Stimulated activated CD8-positive, alpha-beta memory T cell treated with anti-CD3 and anti-CD28 coated beads, Interleukin-15, amount 100 ng/mL, for 4 hours (primary cell): Measurements from ENCODE around the gene BAHCC1.

ENCODE experiments used
- DNase-seq, 2 donors: peaks; one replicate each; pipeline ENCODE4 v3.0.0-alpha.2; 2020; ENCODE audit warnings: low read depth in 2 of 2

BAHCC1 gene

DNA sequence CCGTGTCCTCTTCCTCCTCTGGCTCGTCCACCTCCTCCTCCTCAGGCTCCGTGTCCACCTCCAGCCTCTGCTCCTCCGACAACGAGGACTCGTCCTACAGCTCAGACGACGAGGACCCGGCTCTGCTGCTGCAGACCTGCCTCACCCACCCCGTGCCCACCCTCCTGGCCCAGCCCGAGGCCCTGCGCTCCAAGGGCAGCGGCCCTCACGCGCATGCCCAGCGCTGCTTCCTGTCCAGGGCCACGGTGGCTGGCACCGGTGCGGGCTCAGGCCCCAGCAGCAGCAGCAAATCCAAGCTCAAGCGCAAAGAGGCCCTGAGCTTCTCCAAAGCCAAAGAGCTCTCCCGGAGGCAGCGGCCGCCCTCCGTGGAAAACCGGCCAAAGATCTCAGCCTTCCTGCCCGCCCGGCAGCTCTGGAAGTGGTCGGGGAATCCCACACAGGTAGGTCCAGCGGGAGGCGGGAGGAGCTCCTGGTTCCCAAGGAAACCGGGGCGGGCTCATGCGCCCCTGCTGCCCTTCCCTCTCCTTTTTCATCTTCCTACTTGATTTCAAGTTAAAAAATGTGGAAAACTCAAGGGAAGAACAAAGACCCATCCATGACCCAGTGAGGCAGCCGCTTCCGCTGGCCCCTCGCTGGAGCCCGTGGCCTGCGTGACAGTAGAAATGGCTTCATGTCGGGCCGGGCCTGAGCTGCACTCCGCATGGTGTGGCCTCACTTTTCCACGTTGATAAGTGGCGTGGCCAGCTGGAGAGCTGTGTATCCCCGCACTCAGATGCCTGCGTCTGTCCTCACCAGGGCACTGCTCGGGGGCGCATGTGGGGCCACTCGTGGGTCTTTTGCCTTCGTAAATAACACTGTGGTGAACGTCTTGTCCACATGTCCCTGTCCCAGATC lies 66.6 kb downstream of the BAHCC1 start:
- no peak for DNase-seq

DNA sequence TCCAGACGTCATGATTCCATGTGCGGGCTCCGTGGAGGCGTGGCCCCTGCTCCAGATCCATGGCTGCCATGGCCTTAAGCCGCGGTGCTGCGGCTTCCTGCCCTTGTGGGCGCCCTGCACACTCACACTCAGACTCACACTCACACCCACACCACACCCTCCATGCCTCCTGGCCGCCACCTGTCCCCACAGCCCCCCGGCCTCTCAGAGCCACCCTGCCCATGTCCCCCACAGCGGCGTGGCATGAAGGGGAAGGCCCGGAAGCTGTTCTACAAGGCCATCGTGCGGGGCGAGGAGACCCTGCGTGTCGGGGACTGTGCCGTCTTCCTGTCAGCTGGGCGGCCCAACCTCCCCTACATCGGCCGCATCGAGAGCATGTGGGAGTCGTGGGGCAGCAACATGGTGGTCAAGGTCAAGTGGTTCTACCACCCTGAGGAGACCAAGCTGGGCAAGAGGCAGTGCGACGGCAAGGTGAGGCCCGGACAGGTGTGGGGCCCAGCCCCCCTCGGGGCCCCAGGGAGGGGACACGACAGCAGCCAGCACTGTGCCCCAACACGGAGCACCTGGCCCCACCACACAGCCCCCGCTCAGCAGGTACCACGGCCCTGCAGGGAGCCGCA lies 67.4 kb downstream of the BAHCC1 start:
- DNase-seq = no peak

DNA sequence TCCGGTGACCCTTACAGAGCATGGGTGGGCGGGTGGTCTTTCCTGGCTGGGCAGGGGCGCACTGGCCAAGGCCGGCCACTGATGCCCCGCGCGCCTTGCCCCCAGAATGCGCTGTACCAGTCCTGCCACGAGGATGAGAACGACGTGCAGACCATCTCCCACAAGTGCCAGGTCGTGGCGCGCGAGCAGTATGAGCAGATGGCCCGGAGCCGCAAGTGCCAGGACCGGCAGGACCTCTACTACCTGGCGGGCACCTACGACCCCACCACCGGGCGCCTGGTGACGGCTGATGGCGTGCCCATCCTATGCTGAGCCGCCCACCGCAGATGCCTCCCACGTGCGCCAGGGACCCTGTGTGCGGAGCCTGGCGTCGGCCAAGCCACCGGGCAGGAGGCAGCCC lies 68.2 kb downstream of the BAHCC1 start:
- no peak for DNase-seq

DNA sequence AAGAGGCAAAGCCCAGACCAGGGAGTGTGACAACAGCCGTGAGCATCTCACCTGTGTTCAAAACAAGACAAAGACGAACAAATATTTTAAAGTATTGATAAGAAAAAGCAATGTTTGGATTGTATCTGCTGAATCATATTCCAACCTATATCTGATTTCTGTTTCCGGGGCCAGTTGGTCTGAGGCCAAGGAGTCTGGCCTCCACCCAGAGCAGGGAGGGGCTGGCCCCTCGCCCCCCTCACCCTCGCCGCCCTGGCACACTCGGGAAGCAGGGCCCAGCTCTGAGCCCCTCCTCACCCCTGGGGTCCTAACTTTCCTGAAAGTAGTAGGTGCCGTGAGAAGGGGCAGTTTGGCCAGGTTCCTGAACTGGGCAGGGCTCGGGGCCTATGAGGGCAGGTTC lies 69.3 kb downstream of the BAHCC1 start:
- DNase-seq = no peak

DNA sequence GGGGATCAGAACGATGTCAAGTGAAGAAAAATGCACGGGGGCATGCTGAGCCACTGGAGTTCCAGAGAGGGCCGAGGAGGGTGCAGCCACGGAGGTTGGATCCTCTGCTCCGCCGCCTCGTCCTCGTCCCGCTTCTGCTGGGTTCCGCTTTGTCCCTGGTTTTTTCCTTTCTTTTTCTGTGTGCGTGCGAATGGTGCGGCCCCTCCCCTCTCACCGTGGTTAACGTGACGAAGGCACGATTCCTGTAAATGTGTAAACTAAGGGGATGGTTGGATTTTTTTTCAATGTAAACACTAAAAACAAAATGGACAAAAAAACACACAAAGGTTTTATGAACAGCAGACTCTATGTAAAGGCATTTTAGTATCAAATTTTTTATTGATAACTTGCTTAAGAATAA lies 70.7 kb downstream of the BAHCC1 start:
- DNase-seq = no peak

DNA sequence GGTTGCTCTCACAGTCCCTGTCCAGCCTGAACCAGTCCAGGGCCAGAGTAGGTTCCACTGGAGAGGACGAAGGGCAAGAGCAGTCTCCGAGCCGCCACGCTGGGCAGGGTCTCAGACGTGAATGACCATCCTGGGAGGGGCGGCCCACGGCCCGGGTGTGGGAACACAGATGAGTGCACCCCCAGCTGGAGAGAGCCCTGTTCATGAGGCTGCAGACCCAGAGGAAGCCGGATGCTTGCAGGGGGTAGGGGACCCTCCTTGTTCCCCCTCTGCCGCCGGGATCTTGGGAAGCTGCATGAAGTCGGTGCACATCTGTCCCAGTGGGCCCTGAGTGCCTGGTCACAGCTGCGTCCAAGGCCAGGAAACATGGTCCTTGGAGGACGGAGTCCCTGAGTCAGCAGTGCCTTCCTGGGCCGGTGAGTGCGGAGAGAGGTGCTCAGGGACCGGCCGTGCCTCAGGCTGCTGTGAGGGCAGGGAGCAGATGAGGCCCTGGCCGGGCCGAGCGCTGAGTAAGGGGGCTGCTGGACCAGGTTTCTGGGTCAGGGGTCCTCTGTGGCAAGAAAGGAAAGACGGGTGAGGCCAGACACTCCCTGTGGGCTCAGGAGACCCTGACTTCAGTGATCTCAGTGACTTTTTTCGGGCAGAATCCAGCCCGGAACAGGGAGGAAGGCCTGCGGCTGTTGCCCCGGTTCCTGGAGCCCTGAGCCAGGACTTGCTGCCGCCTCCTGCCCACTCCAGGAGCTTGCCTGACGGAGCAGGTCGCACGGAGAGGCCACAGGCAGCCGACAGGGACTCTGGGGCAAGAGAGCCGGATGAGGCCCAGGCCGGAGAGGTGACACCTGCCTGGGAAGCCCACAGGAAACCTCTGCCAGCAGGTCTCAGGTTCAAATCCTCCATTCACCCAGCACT lies 71.6 kb downstream of the BAHCC1 start:
- no peak for DNase-seq

DNA sequence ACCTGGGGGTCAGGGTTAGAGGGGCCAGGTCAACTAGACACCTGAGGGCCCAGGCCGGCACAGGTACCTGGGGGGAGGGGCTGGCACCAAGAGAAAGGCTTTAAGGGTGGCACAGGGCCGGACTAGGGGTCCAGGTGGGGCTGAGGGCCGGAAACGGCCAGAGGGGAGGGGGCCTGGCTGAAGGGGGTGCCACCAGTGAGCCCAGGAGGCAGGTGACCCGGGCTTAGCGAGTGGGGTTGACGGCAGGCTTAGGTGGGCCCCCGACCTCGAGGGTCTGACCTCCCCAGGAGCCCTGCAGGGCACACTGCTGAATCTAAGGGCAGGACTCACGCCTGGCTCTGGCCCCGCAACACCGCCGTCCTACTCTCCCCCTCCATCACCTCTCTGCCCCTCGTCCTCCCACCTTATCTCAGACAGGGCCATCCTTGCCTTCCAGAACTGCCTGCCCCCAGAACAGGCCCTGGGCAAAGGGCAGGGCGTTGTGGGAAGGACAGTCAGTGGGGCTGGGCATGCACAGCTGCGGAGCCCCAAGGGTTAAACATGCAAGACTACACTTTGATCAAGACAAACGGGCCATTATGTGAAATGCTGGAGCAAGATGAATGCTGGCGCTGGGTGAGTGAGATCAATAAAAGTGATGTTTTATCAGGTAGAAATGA lies 73.0 kb downstream of the BAHCC1 start:
- no peak for DNase-seq

DNA sequence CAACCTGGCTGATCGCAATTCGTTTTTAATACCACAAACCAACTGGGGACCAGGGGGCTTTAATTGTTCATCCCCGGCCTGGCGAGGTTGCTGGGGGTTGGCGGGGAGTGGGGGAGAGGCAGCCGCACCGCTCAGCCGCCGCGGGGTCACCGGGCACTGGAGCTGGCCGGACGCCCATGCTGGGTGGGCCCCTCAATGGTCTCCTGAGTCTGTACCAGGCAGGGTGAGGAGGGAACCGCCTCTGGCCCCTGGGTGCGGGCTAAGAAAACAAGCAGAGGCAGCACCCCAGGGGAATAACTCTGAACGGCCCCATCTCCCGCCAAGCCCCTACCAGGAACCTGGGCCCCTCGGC lies 73.5 kb downstream of the BAHCC1 start:
- DNase-seq = no peak

DNA sequence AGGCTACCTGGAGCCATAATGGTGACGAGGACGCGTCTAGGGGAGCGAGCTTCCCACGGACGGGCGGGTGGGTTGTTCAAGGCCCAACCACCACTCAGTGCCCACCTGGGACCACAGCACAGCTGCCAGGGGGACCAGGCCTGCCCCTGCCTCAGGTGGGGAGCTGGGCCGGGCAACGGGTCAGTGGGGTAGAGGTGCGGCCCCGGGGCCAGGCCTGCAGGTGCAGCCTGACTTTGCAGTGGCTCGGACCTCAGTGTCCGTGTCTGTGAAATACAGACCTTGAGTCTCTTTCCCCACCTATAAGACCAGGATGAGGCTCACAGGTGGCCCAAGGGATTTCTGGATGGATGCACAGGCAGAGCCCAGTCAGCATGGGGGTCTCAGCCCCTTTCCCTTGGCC lies 74.0 kb downstream of the BAHCC1 start:
- DNase-seq = no peak

DNA sequence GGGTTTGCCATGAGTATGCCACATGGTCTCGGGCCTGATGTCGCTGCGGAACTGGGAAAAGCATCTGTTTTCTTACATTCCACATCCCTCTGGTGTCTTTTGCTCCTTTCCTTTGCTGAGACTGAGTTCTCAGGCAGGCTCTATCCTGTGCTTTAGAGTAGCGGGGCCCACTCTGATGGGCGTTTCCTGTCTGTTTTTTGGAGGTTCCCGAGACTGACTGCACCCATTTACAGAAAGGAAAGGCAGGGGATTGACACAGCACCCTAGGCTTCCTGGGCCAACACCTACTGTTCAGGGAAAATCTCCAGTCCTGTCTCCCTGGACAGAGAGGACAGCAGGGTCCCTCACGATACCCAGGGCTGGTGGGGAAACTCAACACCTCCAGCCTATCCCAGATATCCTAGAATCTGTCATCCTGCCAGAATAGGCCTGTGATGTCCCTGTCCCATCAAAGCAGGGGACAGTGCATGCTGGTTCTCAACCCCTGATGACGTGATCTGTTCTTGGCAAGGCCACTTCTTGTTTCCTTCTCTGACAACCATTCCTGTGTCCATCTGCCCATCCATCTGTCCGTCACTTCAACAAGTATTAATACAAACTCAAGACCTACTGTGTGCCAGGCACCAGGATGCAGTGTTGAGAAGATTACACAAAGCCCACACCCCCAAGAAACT lies 75.2 kb downstream of the BAHCC1 start:
- DNase-seq = no peak

DNA sequence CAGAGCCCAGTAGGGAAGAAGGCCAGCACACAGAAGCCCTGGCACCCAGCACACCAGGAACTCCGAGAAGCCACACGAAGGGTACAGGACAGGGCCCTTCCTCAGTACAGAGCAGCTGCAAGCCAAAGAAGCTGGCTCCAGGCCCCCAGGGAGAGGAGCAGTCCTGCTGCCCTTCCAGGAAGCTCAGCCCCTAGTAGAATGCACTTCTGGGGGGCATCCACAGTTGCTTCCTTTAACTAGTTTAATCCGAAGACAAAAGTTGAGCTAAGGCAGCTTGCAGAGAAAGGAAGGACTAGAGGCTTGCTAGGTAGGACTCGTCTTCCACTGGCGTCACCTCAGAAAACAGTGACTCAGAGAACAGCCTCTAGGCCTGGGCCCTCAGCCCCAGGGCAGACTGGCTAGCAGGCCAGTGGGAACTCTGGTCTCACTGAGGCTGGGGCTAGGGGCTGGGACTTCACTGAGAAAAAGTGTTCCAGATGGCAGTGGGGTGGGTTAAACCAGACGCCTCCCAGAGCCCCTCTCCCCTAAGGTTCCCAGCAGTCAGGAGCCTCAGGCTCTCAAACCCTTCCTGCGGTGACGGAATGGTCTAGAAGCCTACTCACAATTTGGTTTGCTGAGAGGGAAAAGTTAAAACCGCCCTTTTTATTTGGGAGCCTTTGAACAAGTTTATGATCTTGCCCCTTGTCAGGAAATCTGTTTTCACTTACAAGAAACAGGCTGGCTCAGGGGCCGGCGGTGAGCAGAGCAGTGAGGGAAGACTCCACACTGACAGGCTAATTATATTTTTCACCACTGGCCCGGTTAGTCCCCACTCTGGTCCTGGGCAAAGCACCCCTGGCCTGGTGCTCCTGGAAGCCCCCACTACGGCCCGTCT lies 75.9 kb downstream of the BAHCC1 start:
- no peak for DNase-seq

DNA sequence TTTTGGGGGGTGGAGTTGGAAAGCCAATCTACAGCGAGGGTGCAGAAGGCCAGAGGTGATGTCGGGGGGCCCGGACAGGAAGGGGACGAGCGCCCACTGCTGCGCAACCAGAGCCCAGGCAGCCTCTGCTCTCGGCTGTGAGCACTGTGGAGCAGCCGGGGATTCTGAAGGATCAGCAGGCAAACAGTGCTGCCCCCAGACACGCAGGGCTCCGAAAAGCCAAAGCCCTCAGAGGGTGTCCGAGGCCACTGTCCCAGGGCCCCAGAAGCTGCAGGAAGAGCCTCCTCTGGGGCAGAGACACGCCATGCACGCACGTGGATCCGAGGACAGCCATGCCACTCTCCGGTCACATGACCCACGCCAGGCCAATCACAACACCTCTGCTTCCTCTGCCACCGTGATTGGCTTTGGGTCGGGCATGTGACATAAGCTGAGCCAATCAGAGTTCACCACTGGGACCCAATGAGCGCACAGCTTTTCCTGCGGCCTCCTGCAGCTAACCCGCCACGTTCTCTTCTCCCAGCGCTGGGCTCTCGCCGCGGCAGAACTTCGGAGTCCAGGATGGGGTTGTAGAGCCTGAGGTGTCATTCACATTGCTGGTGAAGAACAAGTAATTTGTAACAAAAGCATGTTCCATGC lies 76.7 kb downstream of the BAHCC1 start:
- no peak for DNase-seq

DNA sequence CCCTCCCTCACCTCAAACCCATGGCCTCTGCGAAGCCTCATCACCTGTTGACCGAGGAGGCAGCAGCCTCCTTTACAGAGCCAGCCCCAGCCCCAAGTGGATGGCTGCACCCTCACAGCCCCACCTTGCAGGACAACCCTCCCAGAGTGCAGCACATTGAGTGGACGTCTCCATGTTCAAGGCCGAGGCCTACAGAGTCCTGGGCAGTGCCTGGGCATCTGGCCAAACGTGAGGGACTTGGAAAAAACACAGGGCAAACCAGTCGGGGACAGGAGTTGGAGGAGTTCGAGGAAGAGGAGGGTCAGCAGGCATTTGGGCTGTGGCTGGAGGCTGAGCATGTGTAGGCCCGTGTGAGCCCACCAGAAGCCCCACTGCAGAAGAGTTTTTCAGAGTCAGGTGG lies 77.8 kb downstream of the BAHCC1 start:
- no peak for DNase-seq

DNA sequence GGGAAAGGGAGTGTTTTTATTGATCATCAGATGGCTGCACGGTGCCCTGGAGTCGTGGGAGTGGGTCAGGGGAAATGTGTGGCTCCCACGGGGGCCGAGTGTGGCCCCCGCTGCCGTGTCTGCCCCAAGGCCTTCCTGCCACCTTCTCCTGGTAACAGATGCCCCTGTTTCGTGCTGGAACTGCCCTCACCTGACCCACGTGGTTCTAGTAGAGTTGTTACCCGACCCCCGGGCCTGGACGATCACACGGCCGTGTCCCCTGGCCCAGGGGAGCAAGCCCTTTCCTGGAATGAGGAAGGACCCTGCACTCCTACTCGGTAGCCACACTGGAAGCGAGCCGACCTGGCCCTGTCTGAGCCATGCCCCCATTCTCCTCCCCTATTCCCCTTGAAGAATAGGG lies 79.7 kb downstream of the BAHCC1 start:
- DNase-seq = no peak

DNA sequence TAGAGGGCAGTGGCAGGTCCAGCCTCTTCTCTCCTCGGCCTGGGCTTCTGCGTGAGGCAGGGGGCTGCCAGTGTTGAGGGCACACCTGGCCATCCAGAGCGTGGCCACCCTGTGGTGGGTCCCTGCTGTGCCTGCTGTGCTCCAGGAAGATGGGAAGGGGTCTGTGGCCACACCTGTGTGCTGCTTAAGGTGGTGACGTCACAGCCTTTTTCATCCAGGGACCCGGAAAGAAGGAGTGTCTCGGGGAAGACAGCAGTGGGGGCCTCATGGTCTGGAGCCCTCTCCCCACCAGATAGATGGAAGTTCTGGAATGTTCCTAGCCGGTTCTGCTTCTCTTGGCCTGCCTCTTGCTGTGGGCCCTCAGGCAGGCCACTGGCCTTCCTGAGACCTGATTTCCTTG lies 80.8 kb downstream of the BAHCC1 start:
- no peak for DNase-seq

DNA sequence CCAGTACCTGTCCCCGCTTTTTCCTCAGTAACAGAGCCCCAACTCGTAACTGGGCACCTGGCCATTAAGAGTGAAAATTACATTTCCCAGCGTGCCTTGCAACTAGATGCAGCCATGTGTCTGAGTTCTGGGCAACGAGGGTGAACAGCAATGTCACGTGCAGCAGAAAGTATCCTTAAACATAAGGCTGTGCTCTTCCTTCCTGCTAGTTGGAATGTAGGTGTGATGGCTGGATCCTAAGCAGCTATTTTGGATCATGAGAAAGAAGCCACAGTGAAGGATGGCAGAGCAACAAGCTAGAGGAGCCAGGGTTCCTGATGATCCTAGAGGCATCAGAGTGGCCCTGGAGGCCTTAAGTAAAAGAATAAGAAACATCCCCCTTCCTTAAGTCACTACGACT lies 81.4 kb downstream of the BAHCC1 start:
- no peak for DNase-seq

DNA sequence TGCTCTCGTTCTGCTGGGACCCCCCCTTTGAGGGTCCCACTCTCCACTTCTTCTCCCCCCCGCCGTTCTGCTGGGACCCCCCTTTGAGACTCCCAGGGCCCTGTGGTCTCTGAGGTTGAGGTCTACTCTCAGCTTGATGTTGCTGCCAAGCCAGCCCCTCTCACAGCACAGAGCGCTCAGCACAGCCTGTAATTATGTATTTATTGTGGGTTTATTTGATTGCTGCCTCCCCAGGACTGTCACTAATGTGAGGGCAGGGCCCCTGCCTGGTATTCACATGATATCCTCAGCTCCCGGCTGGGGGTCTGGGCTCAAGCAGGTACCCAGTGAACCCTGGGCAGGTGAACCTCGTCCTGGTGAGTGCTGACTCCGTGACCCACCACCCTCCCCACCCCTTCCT lies 81.9 kb downstream of the BAHCC1 start:
- DNase-seq = no peak

DNA sequence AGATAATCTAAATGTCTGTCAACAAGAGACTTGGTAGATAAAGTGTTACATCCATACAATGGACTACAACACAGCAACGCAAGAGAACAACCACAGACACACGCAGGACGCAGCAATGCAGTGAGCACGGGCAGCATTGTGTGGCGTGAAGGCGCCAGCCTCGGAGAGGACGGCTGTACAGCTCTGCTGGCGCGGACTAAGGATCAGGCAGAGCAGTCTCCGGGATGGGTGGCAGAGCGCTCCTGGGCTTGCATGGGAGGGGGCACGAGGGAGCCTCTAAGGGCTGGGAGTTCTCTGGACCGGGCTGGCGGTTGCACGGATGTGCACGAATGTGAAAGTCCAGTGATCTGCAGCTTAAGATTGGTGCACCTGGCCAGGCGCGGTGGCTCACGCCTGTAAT lies 82.9 kb downstream of the BAHCC1 start:
- DNase-seq = no peak

DNA sequence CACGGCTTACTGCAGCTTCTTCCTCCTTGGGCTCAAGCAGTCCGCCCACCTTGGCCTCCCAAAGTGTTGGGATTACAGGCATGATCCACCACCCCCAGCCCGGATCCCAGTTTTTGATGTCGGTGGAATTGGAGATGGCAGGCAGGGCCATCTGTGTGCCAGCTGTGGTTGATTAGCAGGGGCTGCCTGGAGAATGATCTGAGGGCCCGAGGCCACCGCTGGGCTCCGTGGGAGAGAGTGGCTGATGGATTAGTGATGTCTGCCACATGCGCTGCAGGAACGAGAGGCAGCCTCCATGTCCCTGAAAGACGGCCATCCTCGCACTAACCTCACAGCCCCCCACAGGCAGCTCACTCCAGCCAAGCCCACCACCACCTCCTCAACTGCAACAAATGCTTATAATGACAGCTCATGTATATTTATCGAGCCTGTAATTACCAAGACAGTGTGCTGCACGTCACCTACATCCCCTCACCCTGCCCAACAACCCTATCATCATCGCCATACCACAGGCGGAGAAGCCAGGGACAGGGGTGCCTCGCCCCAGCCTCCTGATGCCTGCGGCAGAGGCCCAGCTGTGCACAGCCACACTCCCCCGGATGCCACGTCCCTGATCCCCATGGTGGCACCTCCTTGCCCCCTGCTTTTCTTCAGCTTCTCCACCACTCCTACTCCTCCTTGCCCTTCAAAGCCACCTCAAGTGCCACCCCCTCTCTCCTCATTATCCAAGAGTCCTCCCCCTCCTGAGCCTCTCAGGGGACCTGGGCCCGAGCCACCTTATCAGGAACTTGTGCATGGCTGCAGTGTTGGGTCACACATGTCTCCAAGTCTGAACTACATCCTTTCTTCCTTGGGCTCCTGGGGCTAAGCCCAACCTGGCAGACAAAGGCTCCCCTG lies 84.2 kb downstream of the BAHCC1 start:
- no peak for DNase-seq
